ENCODE data around the gene GRIK1.

The GRIK1 gene

GRCh38 chr21:29711236-29711635 is 228.6 kb downstream of the GRIK1 start:
- no peak for DNase-seq

GRCh38 chr21:29710498-29710897 is 229.3 kb downstream of the GRIK1 start:
- no peak for DNase-seq

- no peak for DNase-seq
Measured at GRCh38 chr21:29708401-29708800, 231.4 kb downstream of the GRIK1 start.

DNA sequence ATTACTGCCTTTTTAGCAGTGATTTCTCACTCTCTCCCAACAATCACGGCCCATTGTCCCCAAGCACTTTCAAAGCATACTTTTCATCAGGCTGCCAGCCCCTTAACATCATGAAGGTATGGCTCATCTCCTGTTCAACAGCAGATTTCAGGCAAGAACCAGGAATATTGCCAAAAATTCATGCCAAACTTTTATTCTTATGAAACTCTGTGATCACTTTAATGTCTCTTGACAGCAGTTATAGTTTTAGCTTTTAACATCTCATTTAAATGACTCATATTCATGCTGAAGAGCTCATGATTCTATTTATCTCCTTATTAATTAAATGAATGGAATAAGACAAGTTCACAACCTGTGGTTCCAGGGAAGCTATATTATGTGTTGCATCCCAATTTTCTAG is 235.1 kb downstream of the GRIK1 start:
- DNase-seq = no peak

- no peak for DNase-seq
Measured at GRCh38 chr21:29701676-29702075, 238.1 kb downstream of the GRIK1 start.

DNA sequence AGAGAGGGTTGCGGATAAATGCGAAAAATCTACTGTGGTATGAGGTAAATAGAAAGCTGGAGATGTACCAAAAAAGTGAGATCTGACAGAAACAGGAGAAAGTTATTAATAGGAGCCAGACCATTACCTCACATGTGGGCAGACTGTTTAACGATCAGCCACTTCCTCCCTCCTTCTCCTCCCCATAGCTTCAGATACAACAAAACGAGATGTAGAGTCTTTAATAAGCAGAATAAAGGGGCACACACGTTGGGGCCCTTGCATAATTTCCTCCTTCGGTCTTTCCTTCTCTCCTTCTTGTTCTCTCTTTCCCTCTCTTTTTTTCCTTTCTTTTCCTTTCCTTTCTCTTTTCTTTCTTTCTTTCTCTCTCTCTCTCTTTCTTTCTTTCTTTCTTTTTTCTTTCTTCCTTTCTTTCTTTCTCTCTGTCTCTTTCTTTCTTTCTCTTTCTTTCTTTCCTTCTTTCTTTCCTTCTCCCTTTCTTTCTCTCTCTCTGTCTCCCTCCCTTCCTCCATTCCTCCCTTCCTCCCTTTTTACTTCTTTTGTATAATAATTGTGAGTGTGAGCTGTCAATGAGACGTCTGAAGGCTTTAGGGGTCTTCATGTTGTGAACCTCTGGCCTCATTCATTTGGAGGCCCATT is 242.1 kb downstream of the GRIK1 start:
- no peak for DNase-seq

DNA sequence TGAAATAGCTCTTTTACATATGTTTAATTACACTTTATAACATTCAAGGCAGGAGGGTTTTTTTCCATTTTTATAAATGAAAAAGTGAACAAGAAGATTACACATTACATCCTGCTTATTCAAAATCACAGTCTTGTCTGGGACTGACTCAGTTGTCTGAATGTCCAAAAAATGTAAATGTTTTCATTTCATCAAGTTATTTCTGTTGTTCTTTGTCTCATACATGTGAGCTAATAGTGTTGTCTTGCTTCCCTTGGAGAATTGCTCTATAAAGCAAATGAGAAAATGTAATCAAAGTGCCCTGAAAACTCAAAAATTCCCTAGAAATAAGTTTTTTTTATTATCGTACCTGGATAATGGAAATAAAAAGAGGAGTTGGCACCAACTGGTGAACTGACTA is 242.9 kb downstream of the GRIK1 start:
- no peak for DNase-seq

GRCh38 chr21:29691616-29692491 is 247.9 kb downstream of the GRIK1 start:
- DNase-seq = no peak

DNA sequence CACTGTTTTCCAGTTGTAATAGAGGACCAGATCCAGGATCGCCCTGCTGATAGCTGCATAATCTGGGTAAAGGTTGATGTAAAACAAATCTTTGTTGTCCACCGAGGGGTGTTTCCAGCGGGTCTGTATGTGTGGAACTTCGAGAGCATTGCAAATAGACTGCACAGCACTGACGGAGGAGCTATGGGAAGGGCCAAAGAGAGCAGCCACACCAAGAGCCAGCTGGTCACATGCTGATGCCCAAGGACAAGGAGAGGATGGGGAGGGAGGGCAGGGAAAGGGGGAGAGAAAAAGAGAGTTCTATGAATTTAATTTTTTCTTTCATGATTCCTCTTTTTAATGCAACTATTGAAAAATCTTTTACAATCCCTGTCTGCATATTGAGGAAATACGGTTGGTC is 250.0 kb downstream of the GRIK1 start:
- no peak for DNase-seq

DNA sequence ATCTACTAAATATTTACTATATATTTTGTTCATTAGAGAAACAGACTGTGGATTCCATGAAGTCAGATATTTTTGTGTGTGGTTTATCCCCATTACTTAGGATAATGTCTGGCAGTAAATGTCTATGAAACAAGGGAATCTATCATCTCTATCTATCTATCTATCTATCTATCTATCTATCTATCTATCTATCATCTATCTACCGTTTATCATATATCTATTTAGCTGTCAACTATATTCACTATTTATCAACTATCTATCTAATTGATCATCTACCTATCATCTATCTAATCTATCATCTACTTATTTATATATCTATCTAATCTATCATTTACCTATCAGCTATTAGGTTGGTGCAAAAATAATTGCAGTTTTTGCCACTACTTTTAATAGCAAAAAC is 255.7 kb downstream of the GRIK1 start:
- no peak for DNase-seq

- DNase-seq = no peak
Measured at GRCh38 chr21:29682800-29683199, 257.0 kb downstream of the GRIK1 start.

DNA sequence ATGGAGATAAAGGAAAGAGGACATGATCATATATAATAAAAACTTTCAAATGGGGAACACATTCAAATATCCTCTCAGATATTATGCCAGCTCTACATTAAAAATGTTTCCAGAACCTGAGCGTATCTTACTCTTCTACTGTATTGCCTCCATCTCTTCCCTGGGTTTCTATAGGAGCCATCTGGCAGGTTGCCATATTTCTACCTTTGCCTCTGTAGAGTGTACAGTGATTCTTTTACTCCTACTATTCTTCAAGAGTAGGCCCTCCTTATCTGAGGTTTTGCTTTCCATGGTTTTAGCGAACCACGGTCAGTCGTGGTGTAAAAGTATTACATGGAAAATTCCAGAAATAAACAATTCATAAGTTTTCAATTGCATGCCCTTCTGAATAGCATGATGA is 259.5 kb downstream of the GRIK1 start:
- no peak for DNase-seq

GRCh38 chr21:29678626-29679025 is 261.2 kb downstream of the GRIK1 start:
- no peak for DNase-seq

DNA sequence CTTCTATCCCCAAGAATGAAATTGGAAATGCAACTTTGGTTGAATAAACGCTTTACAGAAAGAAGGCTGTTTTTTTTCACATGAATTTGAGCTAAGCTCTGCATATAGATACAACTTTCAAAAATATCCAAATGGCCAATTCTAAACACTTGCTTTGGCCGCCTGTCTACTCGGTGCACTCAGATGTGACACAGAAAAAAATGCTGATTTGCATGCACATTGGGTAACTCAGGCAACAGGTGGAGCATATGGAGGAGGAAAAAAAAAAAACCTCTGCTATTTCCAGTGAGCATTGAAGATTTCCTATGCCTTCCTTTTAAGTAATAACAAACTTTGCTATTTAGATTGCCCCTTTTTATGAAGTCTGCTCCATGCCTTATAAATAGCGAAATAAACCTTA is 262.5 kb downstream of the GRIK1 start:
- DNase-seq = no peak

GRCh38 chr21:29676395-29676794 is 263.4 kb downstream of the GRIK1 start:
- DNase-seq = no peak

DNA sequence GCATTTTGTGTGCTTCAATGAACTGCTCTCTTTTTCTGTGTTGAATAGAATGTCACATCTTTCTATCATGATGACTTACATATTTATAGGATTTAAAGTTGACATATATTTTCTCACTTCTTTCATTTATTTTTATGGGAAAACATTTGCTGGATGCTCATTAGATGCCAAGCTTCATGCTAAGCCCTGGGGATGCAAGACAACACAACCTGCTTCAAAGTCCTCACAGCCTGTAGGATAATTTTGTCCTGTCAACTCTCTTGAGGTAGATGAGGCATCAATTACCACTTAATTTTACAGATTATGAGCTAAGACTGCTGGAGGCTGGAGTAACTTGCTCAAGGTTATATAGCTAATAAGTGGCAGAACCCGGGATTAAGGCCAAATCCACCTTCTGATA is 264.3 kb downstream of the GRIK1 start:
- DNase-seq = no peak

GRCh38 chr21:29674343-29674742 is 265.5 kb downstream of the GRIK1 start:
- DNase-seq = peak; percentile 4

GRCh38 chr21:29673096-29673610 is 266.6 kb downstream of the GRIK1 start:
- no peak for DNase-seq

- no peak for DNase-seq
Measured at GRCh38 chr21:29671728-29672127, 268.1 kb downstream of the GRIK1 start.

- DNase-seq = no peak
Measured at GRCh38 chr21:29670228-29670627, 269.6 kb downstream of the GRIK1 start.

DNA sequence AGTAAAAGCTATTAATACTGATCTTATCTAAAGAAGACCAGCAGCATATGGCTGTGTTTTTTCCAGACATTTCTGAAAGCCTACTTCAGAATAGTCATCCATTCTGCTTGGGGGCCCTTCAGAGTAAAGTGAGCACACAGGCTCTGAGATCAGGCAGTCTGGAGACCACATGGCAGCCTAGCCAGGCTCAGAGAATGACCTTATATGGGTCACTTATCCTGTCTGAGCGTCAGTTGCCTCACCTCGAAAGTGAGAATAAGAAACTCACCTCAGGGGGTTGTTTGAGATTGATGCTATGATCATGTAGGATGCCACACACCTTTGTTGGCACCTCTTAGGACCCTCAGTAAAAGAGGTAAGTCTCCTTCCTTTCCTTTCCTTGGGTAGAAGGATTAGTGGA is 270.4 kb downstream of the GRIK1 start:
- no peak for DNase-seq

GRCh38 chr21:29667651-29668050 is 272.1 kb downstream of the GRIK1 start:
- DNase-seq = no peak

DNA sequence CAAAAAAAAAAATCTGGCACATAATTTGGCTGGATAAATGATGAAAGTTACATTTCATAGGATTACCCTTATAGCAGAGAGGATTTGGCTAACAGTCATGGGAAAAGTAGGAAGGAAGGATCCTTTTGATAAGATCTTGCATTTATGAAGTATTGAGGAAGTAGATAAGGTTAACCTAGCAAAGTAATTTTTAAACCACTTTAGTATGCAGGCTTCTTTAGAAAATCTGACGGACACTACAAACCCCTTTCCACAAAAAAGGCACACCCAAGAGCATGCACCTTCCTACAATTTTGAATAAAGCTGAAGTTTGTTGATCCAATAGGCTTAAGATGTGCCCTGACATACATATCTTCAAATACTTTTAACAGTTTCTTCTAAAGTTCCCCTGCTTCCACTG is 275.2 kb downstream of the GRIK1 start:
- DNase-seq = no peak

- no peak for DNase-seq
Measured at GRCh38 chr21:29661672-29662442, 277.9 kb downstream of the GRIK1 start.

Measured in activated CD4-positive, alpha-beta T cell treated with anti-CD3 and anti-CD28 coated beads, Interleukin-2, Interleukin-6, amounts not matched to agents 100 ng/mL and 50 ng/mL, durations not matched to agents 16 hours and 8 hours (primary cell).